Measurements from ENCODE around the gene SSH2.
"Not testable (repeated sequence)": the region's sequence is repeated elsewhere in the genome, so short reads cannot be mapped to it uniquely, and the experiment has no call there.

SSH2 gene

GRCh38 chr17:29707212-29707571 is 222.8 kb downstream of the SSH2 start:
- in situ Hi-C loops (cut with HindIII; ENCODE audit: low pct_ligation_motif_present, low pct_unique_long_range_greater_than_20kb, low sequenced_read_pairs): no loop called here
- no peak for DNase-seq

- no peak for DNase-seq
- in situ Hi-C loops (cut with HindIII; ENCODE audit: low pct_ligation_motif_present, low pct_unique_long_range_greater_than_20kb, low sequenced_read_pairs): no loop called here
These were observed 224.0 kb downstream of the SSH2 start for GRCh38 chr17:29706045-29706431.

GRCh38 chr17:29705386-29705785 is 224.6 kb downstream of the SSH2 start:
- in situ Hi-C loops (cut with HindIII; ENCODE audit: low pct_ligation_motif_present, low pct_unique_long_range_greater_than_20kb, low sequenced_read_pairs): no loop called here
- DNase-seq: no peak

GRCh38 chr17:29699283-29699682 is 230.7 kb downstream of the SSH2 start:
- in situ Hi-C loops (cut with HindIII; ENCODE audit: low pct_ligation_motif_present, low pct_unique_long_range_greater_than_20kb, low sequenced_read_pairs): no loop called here

GRCh38 chr17:29698837-29699236 is 231.2 kb downstream of the SSH2 start:
- DNase-seq: no peak
- in situ Hi-C loops (cut with HindIII; ENCODE audit: low pct_ligation_motif_present, low pct_unique_long_range_greater_than_20kb, low sequenced_read_pairs): no loop called here

More at GRCh38 chr17:29699283-29699682, 230.7 kb downstream of the SSH2 start:
- peak; percentile 40 for DNase-seq

GRCh38 chr17:29698019-29698777 is 231.8 kb downstream of the SSH2 start:
- DNase-seq: no peak

GRCh38 chr17:29697371-29697770 is 232.7 kb downstream of the SSH2 start:
- no peak for DNase-seq
- in situ Hi-C loops (cut with HindIII; ENCODE audit: low pct_ligation_motif_present, low pct_unique_long_range_greater_than_20kb, low sequenced_read_pairs): no loop called here

More at GRCh38 chr17:29698019-29698777, 231.8 kb downstream of the SSH2 start:
- in situ Hi-C loops (cut with HindIII; ENCODE audit: low pct_ligation_motif_present, low pct_unique_long_range_greater_than_20kb, low sequenced_read_pairs): no loop called here

- in situ Hi-C loops (cut with HindIII; ENCODE audit: low pct_ligation_motif_present, low pct_unique_long_range_greater_than_20kb, low sequenced_read_pairs): no loop called here
- DNase-seq: no peak
These were observed 235.0 kb downstream of the SSH2 start for GRCh38 chr17:29694918-29695563.

- no peak for DNase-seq
- in situ Hi-C loops (cut with HindIII; ENCODE audit: low pct_ligation_motif_present, low pct_unique_long_range_greater_than_20kb, low sequenced_read_pairs): no loop called here
These were observed 236.3 kb downstream of the SSH2 start for GRCh38 chr17:29693751-29694150.

GRCh38 chr17:29687596-29687995 is 242.4 kb downstream of the SSH2 start:
- in situ Hi-C loops (cut with HindIII; ENCODE audit: low pct_ligation_motif_present, low pct_unique_long_range_greater_than_20kb, low sequenced_read_pairs): no loop called here
- DNase-seq: no peak

- in situ Hi-C loops (cut with HindIII; ENCODE audit: low pct_ligation_motif_present, low pct_unique_long_range_greater_than_20kb, low sequenced_read_pairs): no loop called here
These were observed 242.9 kb downstream of the SSH2 start for GRCh38 chr17:29686993-29687590.

GRCh38 chr17:29683481-29683880 is 246.5 kb downstream of the SSH2 start:
- in situ Hi-C loops (cut with HindIII; ENCODE audit: low pct_ligation_motif_present, low pct_unique_long_range_greater_than_20kb, low sequenced_read_pairs): no loop called here
- DNase-seq: no peak

More at GRCh38 chr17:29686993-29687590, 242.9 kb downstream of the SSH2 start:
- no peak for DNase-seq

GRCh38 chr17:29682987-29683386 is 247.0 kb downstream of the SSH2 start:
- DNase-seq: no peak
- in situ Hi-C loops (cut with HindIII; ENCODE audit: low pct_ligation_motif_present, low pct_unique_long_range_greater_than_20kb, low sequenced_read_pairs): no loop called here

- in situ Hi-C loops (cut with HindIII; ENCODE audit: low pct_ligation_motif_present, low pct_unique_long_range_greater_than_20kb, low sequenced_read_pairs): no loop called here
- DNase-seq: no peak
These were observed 248.0 kb downstream of the SSH2 start for GRCh38 chr17:29682054-29682453.

- in situ Hi-C loops (cut with HindIII; ENCODE audit: low pct_ligation_motif_present, low pct_unique_long_range_greater_than_20kb, low sequenced_read_pairs): no loop called here
- DNase-seq: no peak
These were observed 252.2 kb downstream of the SSH2 start for GRCh38 chr17:29677824-29678223.

GRCh38 chr17:29677221-29677791 is 252.7 kb downstream of the SSH2 start:
- no peak for DNase-seq
- in situ Hi-C loops (cut with HindIII; ENCODE audit: low pct_ligation_motif_present, low pct_unique_long_range_greater_than_20kb, low sequenced_read_pairs): no loop called here

GRCh38 chr17:29675961-29676360 is 254.1 kb downstream of the SSH2 start:
- in situ Hi-C loops (cut with HindIII; ENCODE audit: low pct_ligation_motif_present, low pct_unique_long_range_greater_than_20kb, low sequenced_read_pairs); DNase-seq: not testable (repeated sequence)

- no peak for DNase-seq
- in situ Hi-C loops (cut with HindIII; ENCODE audit: low pct_ligation_motif_present, low pct_unique_long_range_greater_than_20kb, low sequenced_read_pairs): loop anchor here (25.0 kb wide), 1 partner anchor 263 kb away; the partner anchor contains the start of genes EFCAB5 and SSH2
These were observed 255.7 kb downstream of the SSH2 start for GRCh38 chr17:29674281-29674680.

- DNase-seq: no peak
- in situ Hi-C loops (cut with HindIII; ENCODE audit: low pct_ligation_motif_present, low pct_unique_long_range_greater_than_20kb, low sequenced_read_pairs): loop anchor here (25.0 kb wide), 1 partner anchor 266 kb away; the partner anchor contains the start of genes EFCAB5 and SSH2
These were observed 258.4 kb downstream of the SSH2 start for GRCh38 chr17:29671661-29672060.
